NCI-H146 (cell line): ENCODE data around the gene BACH2.
"Not testable (repeated sequence)": the region's sequence is repeated elsewhere in the genome, so short reads cannot be mapped to it uniquely, and the experiment has no call there.

Experiments
- DNase-seq: peaks from one replicate; lab custom pipeline; 2025; lab: John Stamatoyannopoulos, UW

BACH2 gene

DNA sequence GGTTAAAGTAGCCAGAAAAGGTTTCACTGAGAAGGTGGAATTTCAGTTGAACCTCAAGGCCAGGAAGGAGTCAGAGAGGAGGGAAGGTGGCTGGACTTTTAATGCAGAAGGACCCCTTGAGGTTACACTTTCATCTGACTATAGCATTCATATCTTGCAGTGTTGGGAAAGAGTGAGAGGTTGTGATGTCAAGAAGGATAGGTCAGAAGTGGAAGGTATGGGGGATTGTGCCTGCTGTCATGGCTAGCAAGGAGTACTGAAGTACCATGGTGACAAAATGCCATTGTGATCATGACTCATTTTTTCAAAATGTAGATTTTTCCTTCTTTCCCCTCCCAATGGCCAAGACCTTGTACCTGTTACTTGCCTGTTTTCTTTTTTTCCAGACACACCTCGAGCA is 5.2 kb upstream of the BACH2 start:
- DNase-seq, result no peak

- no peak for DNase-seq
Observed at GRCh38 chr6:90298459-90299053, 1.9 kb upstream of the BACH2 start.

DNA sequence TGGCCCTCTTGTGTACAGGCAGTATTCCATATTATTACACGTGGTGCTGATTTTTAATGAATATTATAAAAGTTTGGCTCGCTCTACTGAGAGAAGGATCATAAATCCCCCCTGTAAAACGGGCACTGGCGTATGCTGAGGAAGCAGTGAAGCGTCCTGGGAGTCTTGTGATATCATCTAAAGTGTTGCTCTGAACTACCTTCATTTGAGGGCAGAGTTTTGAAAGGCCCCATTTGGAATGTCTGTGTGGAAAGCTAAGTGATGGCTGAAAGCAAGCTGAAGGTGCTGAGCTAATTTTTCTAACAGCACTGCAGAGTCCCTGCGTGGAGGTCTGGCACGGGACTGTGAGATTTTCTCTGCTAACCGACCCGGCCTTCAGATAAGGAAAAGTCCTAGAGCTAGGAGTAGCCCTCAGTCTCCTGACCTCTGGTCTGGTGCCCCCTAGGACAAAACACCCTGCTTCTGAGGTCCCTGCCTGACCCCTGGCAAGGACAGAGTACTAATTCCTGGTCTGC is 1.3 kb upstream of the BACH2 start:
- DNase-seq, result no peak

DNA sequence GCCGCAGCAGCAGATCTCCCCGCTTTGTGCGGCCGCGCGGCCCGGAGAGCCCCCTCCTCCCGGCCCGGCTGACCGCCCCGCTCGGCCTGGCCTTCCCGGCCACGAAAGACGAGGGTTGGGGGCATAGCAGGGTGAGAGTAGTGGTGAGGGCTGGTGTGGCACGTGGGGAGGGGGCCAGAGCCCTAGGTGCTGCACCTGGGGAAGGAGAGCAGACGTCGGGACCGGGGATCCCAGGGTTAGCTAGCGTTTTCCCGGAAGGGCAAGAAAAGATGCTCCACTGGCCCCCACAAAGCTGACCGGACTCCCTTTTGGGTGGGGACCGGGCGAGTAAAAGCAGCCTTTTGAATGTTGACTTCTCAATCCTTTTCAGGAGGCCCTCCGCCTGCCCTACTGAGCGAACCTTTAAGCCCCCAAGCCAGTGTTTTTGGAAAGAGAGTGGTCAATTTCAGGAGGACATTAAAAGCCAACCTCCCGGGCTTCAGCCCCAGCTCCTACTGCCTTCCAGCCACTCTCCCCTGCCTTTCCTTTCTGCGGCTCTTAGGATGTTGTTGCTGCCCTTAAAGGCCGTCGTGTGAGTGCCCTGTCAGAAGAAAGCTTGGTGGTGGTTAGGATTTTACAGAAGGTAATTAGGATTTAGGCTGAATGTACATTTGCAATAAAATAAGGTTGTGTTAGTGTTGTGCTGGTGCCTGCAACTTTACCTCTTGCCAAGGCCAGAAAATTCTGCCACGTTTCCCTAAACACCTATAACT is 648 bp upstream of the BACH2 start:
- peak; percentile 15 for DNase-seq

- peak; percentile 34 for DNase-seq
Observed at GRCh38 chr6:90295854-90296340, 746 bp downstream of the BACH2 start.

- DNase-seq, result peak; percentile 35
Observed at GRCh38 chr6:90294989-90295853, 1.4 kb downstream of the BACH2 start.

GRCh38 chr6:90294614-90294988 is 2.0 kb downstream of the BACH2 start:
- no peak for DNase-seq

DNA sequence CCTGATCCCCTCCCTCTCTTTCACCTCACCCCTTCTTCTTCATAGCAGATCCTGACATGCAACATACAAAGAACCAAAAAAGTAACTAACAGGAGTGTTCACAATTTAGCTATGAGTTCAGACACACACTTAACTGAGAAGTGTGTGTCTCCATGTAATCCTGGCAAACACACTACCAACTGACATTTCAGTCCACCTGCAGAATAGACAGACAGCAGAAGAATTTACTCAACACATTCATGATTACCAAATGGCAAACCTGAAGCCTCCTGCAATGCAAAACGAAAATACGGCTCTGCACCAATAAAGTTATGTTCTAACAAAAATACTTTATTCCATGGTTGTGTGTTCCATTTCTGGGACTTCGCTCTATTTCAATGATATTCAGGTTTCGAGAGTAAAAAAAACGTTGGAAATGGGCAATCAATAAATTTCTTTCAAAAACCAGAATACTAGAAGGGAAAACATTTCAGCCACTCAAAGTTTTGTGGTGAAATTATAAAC is 2.6 kb downstream of the BACH2 start:
- DNase-seq, result no peak

- no peak for DNase-seq
Observed at GRCh38 chr6:90293319-90293953, 3.2 kb downstream of the BACH2 start.

DNA sequence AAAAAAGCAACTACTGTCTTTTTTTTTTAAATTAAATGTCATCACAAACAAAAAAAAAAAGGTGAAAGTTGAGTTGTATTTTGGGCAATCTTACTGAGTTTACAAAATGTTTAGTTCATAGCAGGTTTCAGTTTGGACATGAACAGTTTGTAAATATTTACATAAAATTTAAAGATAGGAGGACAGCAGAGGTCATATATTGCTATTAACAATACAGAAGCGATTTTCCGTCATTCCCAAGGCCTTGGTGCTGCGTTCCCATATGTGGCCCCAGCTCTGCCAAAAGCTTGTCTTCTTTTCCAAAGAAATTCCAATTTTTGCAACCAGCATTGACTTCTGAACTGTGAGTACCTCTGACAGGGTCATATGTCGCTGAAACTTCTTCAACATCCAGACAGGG is 5.1 kb downstream of the BACH2 start:
- DNase-seq, result no peak

- no peak for DNase-seq
Observed at GRCh38 chr6:90290811-90291420, 5.7 kb downstream of the BACH2 start.

- DNase-seq, result no peak
Observed at GRCh38 chr6:90289902-90290301, 6.7 kb downstream of the BACH2 start.

- DNase-seq, result no peak
Observed at GRCh38 chr6:90288404-90288803, 8.2 kb downstream of the BACH2 start.

GRCh38 chr6:90286884-90287488 is 9.7 kb downstream of the BACH2 start:
- DNase-seq, result peak; percentile 16

DNA sequence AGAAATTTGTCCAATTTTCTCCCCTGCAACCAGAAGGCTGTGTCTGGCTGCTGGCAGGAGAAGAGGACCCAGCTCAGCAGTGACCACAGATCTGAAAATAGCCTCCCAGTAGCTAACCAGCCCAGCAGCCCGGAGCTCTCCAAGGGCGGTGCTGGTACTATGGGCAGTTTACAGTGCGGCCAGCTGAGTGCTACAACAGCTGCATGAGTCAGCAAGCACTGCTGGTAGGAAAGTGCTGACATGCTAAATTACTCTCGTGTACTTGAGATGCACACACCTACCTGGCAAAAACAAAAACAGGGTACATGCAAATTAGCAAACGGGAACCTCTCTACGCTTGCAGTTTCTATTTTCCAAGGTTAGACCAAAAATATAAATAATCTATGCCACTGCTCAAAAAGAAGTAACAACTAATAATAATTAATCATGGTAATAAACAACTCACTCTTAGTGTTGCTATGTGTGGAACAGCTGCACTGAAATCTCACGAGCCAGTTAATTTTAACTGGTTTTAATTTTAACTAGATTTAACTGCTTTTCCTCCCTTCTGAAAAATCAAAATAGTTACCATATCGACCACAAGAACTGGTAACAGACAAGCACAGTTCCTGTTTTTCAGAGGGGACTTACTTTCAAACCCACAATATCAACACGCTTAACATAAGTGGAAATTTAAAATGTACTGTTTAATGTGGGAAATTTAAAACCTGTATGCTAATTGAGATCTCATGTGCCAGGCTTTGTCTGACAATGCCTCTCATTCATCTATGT is 10.8 kb downstream of the BACH2 start:
- DNase-seq, result no peak

GRCh38 chr6:90285042-90285481 is 11.6 kb downstream of the BACH2 start:
- no peak for DNase-seq

DNA sequence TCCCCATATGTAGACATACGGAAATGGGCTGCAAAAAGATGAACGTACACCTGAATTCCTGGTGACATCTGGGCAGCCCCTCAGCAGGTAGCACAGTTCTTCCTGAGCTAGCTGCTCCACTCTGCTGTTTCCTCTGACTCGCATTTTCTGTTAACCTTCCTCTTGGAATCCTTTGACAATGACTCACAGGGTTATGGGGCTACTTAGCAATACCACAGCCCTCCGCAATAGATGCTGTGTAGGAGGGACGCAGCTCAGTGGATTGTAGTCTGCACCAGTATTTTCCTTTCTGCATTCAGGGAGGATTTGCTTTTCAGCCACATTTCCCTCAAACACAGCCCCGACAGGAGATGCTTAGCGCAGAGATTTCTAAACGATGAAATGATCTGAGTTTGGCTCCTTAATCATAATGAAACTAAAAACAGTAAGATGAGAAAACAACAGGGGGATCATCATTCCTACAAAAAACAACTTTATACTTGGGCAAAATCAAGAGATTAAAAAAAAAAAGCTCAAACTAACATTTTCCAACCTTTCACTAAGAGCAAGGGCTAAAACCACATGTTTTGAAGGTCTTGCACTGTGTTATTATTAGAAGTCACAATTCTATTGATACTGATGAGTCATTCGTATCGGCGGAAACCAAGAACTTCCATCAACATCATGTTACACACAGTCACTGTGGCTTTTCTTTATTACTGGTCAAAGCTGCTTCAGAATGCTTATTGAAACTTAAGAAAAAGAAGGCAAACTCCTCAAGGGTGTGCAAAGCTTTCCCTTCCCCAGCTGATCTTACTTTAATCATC is 12.2 kb downstream of the BACH2 start:
- no peak for DNase-seq

DNA sequence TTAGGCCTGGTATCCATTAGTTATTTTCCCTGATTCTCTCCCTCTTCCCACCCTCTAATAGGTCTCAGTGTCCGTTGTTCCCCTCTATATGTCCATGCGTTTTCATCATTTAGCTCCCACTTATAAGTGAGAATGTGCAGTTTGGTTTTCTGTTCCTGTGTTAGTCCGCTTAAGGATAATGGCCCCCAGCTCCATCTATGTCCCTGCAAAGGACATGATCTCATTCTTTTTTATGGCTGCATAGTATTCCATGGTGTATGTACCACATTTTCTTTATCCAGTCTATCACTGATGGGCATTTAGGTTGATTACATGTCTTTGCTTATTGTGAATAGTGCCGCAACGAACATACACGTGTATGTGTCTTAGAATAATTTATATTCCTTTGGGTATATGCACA is 14.4 kb downstream of the BACH2 start:
- not testable (repeated sequence) for DNase-seq

- DNase-seq, result no peak
Observed at GRCh38 chr6:90278129-90278528, 18.5 kb downstream of the BACH2 start.
